ENCODE measurements around the gene UBE2G2.

Gene UBE2G2

GRCh38 chr21:44791993-44792392 is 9.6 kb downstream of the UBE2G2 start:
- no peak for DNase-seq (ENCODE audit: low read depth in 4 of 4, low spot score in 1 of 4)

- DNase-seq (ENCODE audit: low read depth in 4 of 4, low spot score in 1 of 4), result no peak
Observed at GRCh38 chr21:44791246-44791645, 10.4 kb downstream of the UBE2G2 start.

- DNase-seq (ENCODE audit: low read depth in 4 of 4, low spot score in 1 of 4), result no peak
Observed at GRCh38 chr21:44790368-44790767, 11.3 kb downstream of the UBE2G2 start.

GRCh38 chr21:44789880-44790279 is 11.7 kb downstream of the UBE2G2 start:
- DNase-seq (ENCODE audit: low read depth in 4 of 4, low spot score in 1 of 4), result no peak

- no peak for DNase-seq (ENCODE audit: low read depth in 4 of 4, low spot score in 1 of 4)
Observed at GRCh38 chr21:44785620-44786335, 15.8 kb downstream of the UBE2G2 start.

- no peak for DNase-seq (ENCODE audit: low read depth in 4 of 4, low spot score in 1 of 4)
Observed at GRCh38 chr21:44784810-44785209, 16.8 kb downstream of the UBE2G2 start.

GRCh38 chr21:44783020-44783696 is 18.5 kb downstream of the UBE2G2 start:
- no peak for DNase-seq (ENCODE audit: low read depth in 4 of 4, low spot score in 1 of 4)

GRCh38 chr21:44780767-44781459 is 20.7 kb downstream of the UBE2G2 start:
- DNase-seq (ENCODE audit: low read depth in 4 of 4, low spot score in 1 of 4), result no peak

GRCh38 chr21:44780137-44780502 is 21.5 kb downstream of the UBE2G2 start:
- no peak for DNase-seq (ENCODE audit: low read depth in 4 of 4, low spot score in 1 of 4)

- no peak for DNase-seq (ENCODE audit: low read depth in 4 of 4, low spot score in 1 of 4)
Observed at GRCh38 chr21:44779417-44780136, 22.0 kb downstream of the UBE2G2 start.

GRCh38 chr21:44778983-44779382 is 22.6 kb downstream of the UBE2G2 start:
- no peak for DNase-seq (ENCODE audit: low read depth in 4 of 4, low spot score in 1 of 4)

- no peak for DNase-seq (ENCODE audit: low read depth in 4 of 4, low spot score in 1 of 4)
Observed at GRCh38 chr21:44778499-44778911, 23.1 kb downstream of the UBE2G2 start.

- no peak for DNase-seq (ENCODE audit: low read depth in 4 of 4, low spot score in 1 of 4)
Observed at GRCh38 chr21:44778094-44778493, 23.5 kb downstream of the UBE2G2 start.

GRCh38 chr21:44774972-44775371 is 26.6 kb downstream of the UBE2G2 start:
- no peak for DNase-seq (ENCODE audit: low read depth in 4 of 4, low spot score in 1 of 4)

- DNase-seq (ENCODE audit: low read depth in 4 of 4, low spot score in 1 of 4), result no peak
Observed at GRCh38 chr21:44773291-44773932, 28.2 kb downstream of the UBE2G2 start.

GRCh38 chr21:44771896-44772525 is 29.6 kb downstream of the UBE2G2 start:
- DNase-seq (ENCODE audit: low read depth in 4 of 4, low spot score in 1 of 4), result no peak

GRCh38 chr21:44767834-44768831 is 33.5 kb downstream of the UBE2G2 start:
- DNase-seq (ENCODE audit: low read depth in 4 of 4, low spot score in 1 of 4), result no peak

- no peak for DNase-seq (ENCODE audit: low read depth in 4 of 4, low spot score in 1 of 4)
Observed at GRCh38 chr21:44766818-44767354, 34.7 kb downstream of the UBE2G2 start.

Measured in stimulated activated CD4-positive, alpha-beta T cell treated with anti-CD3 and anti-CD28 coated beads, Interleukin-1b, Interleukin-23, amount 100 ng/mL, for 24 hours (primary cell).